HG02588 (cell line): ENCODE results near the gene NDUFV3.
"Not testable (repeated sequence)": the region's sequence is repeated elsewhere in the genome, so short reads cannot be mapped to it uniquely, and the experiment has no call there.

Experiments used
- ATAC-seq: cut with Tn5 transposase; IDR thresholded peaks from one replicate; pipeline ENCODE4 v1.9.1; 2021; ENCODE audit warnings: mild to moderate bottlenecking, moderate library complexity; ENCODE audit not compliant: unreplicated experiment

The NDUFV3 gene

GRCh38 chr21:42855937-42856335 is 37.2 kb upstream of the NDUFV3 start:
- ATAC-seq = no peak

GRCh38 chr21:42857216-42857615 is 35.9 kb upstream of the NDUFV3 start:
- ATAC-seq = no peak

GRCh38 chr21:42858185-42858847 is 34.8 kb upstream of the NDUFV3 start:
- no peak for ATAC-seq

- no peak for ATAC-seq
Observed at GRCh38 chr21:42858957-42859890, 33.9 kb upstream of the NDUFV3 start.

GRCh38 chr21:42859891-42860230 is 33.2 kb upstream of the NDUFV3 start:
- no peak for ATAC-seq

- no peak for ATAC-seq
Observed at GRCh38 chr21:42860345-42860744, 32.8 kb upstream of the NDUFV3 start.

- no peak for ATAC-seq
Observed at GRCh38 chr21:42861311-42861847, 31.7 kb upstream of the NDUFV3 start.

- ATAC-seq = no peak
Observed at GRCh38 chr21:42861848-42862400, 31.2 kb upstream of the NDUFV3 start.

GRCh38 chr21:42862774-42863503 is 30.2 kb upstream of the NDUFV3 start:
- ATAC-seq = no peak

- ATAC-seq = no peak
Observed at GRCh38 chr21:42863504-42863870, 29.6 kb upstream of the NDUFV3 start.

GRCh38 chr21:42864286-42864685 is 28.8 kb upstream of the NDUFV3 start:
- ATAC-seq = no peak

- no peak for ATAC-seq
Observed at GRCh38 chr21:42864815-42865775, 28.0 kb upstream of the NDUFV3 start.

- ATAC-seq = no peak
Observed at GRCh38 chr21:42865776-42866160, 27.3 kb upstream of the NDUFV3 start.

- no peak for ATAC-seq
Observed at GRCh38 chr21:42868196-42868595, 24.9 kb upstream of the NDUFV3 start.

GRCh38 chr21:42873096-42873495 is 20.0 kb upstream of the NDUFV3 start:
- ATAC-seq = no peak

GRCh38 chr21:42875811-42876210 is 17.3 kb upstream of the NDUFV3 start:
- ATAC-seq = not testable (repeated sequence)

GRCh38 chr21:42878678-42878992 is 14.5 kb upstream of the NDUFV3 start:
- ATAC-seq = peak; percentile 17

GRCh38 chr21:42878993-42879787 is 13.9 kb upstream of the NDUFV3 start, which contains the start of gene WDR4:
Gene WDR4, minus strand, starts transcription at chr21:42879539. Its CDS starts 44 bp downstream, at chr21:42879495.
- peak; percentile 87 for ATAC-seq

GRCh38 chr21:42880352-42880751 is 12.8 kb upstream of the NDUFV3 start:
- ATAC-seq = no peak
